ENCODE results near the gene PDE11A. TPM values are rescaled to one million over a fixed set of nuclear protein-coding genes. Genes with fewer than 3 reads are reported as not detected.

PDE11A gene
- total and polyA plus RNA-seq, 4 donors, result 1.0 to 5.9 (median 1.7) TPM

DNA sequence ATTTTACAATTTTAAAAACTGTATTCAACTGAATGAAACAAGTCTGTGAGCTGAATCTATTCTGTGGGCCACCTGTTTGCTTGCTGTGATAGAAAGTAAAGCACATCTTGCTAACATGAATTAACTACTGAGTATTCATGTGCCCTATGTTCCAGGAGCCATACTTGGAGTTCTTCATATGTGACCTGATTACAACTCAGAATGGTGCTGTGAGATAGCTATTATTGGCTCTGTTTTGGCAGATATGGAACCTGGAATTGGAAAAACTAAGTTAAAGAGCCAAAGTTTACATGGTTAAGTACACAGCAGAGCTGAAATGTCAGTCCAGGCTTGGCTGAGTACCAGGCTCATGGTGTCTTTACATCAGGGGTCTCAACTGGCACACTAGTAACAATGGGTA is 426.3 kb downstream of the PDE11A start:
- H3K9ac ChIP-seq (ENCODE audit: low read depth in 1 of 2, low read length in 2 of 2), result no peak overlapping the region
- TF ChIP-seq, protein P1, sequence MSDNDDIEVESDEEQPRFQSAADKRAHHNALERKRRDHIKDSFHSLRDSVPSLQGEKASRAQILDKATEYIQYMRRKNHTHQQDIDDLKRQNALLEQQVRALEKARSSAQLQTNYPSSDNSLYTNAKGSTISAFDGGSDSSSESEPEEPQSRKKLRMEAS (IDR thresholded peaks at IDR 0.05), result no peak
- TF ChIP-seq JUND (IDR thresholded peaks at IDR 0.05) (no peak), HNF4G (IDR thresholded peaks at IDR 0.05) (no peak), YY1 (IDR thresholded peaks at IDR 0.05) (no peak), FOXA1 (IDR thresholded peaks at IDR 0.05) (no peak), RXRA (IDR thresholded peaks at IDR 0.05) (no peak), RAD21 (IDR thresholded peaks at IDR 0.05) (no peak), GABPA (IDR thresholded peaks at IDR 0.05 in 1 of 2, conservative IDR thresholded peaks at IDR 0.05 in 1 of 2) (no peak), SP1 (IDR thresholded peaks at IDR 0.05) (no peak), TAF1 (conservative IDR thresholded peaks at IDR 0.05) (no peak), EGR1 (IDR thresholded peaks at IDR 0.05; ENCODE audit: low read depth in 2 of 2) (no peak), HNF4A (conservative IDR thresholded peaks at IDR 0.05) (no peak), FOXA2 (IDR thresholded peaks at IDR 0.05) (no peak), NR2F2 (IDR thresholded peaks at IDR 0.05) (no peak)
- TF ChIP-seq, protein P2, sequence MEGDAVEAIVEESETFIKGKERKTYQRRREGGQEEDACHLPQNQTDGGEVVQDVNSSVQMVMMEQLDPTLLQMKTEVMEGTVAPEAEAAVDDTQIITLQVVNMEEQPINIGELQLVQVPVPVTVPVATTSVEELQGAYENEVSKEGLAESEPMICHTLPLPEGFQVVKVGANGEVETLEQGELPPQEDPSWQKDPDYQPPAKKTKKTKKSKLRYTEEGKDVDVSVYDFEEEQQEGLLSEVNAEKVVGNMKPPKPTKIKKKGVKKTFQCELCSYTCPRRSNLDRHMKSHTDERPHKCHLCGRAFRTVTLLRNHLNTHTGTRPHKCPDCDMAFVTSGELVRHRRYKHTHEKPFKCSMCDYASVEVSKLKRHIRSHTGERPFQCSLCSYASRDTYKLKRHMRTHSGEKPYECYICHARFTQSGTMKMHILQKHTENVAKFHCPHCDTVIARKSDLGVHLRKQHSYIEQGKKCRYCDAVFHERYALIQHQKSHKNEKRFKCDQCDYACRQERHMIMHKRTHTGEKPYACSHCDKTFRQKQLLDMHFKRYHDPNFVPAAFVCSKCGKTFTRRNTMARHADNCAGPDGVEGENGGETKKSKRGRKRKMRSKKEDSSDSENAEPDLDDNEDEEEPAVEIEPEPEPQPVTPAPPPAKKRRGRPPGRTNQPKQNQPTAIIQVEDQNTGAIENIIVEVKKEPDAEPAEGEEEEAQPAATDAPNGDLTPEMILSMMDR (IDR thresholded peaks at IDR 0.05; ENCODE audit: low read depth, low read length, missing input control), result no peak
- TF ChIP-seq, protein P3, sequence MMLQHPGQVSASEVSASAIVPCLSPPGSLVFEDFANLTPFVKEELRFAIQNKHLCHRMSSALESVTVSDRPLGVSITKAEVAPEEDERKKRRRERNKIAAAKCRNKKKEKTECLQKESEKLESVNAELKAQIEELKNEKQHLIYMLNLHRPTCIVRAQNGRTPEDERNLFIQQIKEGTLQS (IDR thresholded peaks at IDR 0.05), result no peak
- TF ChIP-seq, protein P4, sequence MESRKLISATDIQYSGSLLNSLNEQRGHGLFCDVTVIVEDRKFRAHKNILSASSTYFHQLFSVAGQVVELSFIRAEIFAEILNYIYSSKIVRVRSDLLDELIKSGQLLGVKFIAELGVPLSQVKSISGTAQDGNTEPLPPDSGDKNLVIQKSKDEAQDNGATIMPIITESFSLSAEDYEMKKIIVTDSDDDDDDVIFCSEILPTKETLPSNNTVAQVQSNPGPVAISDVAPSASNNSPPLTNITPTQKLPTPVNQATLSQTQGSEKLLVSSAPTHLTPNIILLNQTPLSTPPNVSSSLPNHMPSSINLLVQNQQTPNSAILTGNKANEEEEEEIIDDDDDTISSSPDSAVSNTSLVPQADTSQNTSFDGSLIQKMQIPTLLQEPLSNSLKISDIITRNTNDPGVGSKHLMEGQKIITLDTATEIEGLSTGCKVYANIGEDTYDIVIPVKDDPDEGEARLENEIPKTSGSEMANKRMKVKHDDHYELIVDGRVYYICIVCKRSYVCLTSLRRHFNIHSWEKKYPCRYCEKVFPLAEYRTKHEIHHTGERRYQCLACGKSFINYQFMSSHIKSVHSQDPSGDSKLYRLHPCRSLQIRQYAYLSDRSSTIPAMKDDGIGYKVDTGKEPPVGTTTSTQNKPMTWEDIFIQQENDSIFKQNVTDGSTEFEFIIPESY (IDR thresholded peaks at IDR 0.05), result no peak
- TF ChIP-seq, protein P5, sequence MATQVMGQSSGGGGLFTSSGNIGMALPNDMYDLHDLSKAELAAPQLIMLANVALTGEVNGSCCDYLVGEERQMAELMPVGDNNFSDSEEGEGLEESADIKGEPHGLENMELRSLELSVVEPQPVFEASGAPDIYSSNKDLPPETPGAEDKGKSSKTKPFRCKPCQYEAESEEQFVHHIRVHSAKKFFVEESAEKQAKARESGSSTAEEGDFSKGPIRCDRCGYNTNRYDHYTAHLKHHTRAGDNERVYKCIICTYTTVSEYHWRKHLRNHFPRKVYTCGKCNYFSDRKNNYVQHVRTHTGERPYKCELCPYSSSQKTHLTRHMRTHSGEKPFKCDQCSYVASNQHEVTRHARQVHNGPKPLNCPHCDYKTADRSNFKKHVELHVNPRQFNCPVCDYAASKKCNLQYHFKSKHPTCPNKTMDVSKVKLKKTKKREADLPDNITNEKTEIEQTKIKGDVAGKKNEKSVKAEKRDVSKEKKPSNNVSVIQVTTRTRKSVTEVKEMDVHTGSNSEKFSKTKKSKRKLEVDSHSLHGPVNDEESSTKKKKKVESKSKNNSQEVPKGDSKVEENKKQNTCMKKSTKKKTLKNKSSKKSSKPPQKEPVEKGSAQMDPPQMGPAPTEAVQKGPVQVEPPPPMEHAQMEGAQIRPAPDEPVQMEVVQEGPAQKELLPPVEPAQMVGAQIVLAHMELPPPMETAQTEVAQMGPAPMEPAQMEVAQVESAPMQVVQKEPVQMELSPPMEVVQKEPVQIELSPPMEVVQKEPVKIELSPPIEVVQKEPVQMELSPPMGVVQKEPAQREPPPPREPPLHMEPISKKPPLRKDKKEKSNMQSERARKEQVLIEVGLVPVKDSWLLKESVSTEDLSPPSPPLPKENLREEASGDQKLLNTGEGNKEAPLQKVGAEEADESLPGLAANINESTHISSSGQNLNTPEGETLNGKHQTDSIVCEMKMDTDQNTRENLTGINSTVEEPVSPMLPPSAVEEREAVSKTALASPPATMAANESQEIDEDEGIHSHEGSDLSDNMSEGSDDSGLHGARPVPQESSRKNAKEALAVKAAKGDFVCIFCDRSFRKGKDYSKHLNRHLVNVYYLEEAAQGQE (IDR thresholded peaks at IDR 0.05), result no peak
- no peak overlapping the region for H3K27ac ChIP-seq (ENCODE audit: low read depth in 1 of 2, low read length in 2 of 2)
- no peaks in the 10 kb centered on the region for H3K27me3 ChIP-seq (ENCODE audit: control insufficient read depth in 4 of 4, insufficient read depth in 4 of 4, low read length in 3 of 4)
- H3K36me3 ChIP-seq (ENCODE audit: control insufficient read depth in 4 of 4, insufficient read depth in 3 of 4, low read depth in 1 of 4, low read length in 3 of 4), result no peaks in the 10 kb centered on the region
- H3K4me1 ChIP-seq (ENCODE audit: control insufficient read depth in 4 of 4, insufficient read depth in 4 of 4, low read length in 3 of 4), result peaks cover 0 to 3% (median 0%) of the 10 kb centered on the region in 4 donors
- DNase-seq (ENCODE audit: low spot score), result no peak
- no peak overlapping the region for H3K4me3 ChIP-seq (ENCODE audit: low read depth in 1 of 3, low read length in 3 of 3)
- H3K9me3 ChIP-seq (ENCODE audit: control insufficient read depth in 4 of 4, low read length in 3 of 4), result no peaks in the 10 kb centered on the region
